ENCODE measurements around the gene CCL24.
"Not testable (repeated sequence)": the region's sequence is repeated elsewhere in the genome, so short reads cannot be mapped to it uniquely, and the experiment has no call there.

The CCL24 gene

GRCh38 chr7:75779035-75779434 is 34.6 kb downstream of the CCL24 start:
- not testable (repeated sequence) for DNase-seq

GRCh38 chr7:75776295-75776971 is 37.2 kb downstream of the CCL24 start:
- no peak for DNase-seq

GRCh38 chr7:75773958-75774357 is 39.6 kb downstream of the CCL24 start:
- DNase-seq = not testable (repeated sequence)

- no peak for DNase-seq
Measured at GRCh38 chr7:75772081-75773077, 41.2 kb downstream of the CCL24 start, which contains the start of gene CCL26. Gene CCL26, minus strand, starts transcription at chr7:75772211. Its CDS starts 35 bp downstream, at chr7:75772176.

GRCh38 chr7:75771224-75771623 is 42.4 kb downstream of the CCL24 start:
- DNase-seq = no peak

GRCh38 chr7:75762350-75762917 is 51.2 kb downstream of the CCL24 start:
- DNase-seq = peak; percentile 23

- not testable (repeated sequence) for DNase-seq
Measured at GRCh38 chr7:75761801-75762200, 51.8 kb downstream of the CCL24 start.

All from NCI-H1417 treated with DMSO at 0.1 percent for 48 hours (cell line).